Naive B cell (primary cell): ENCODE measurements around the gene MCC. TPM values are rescaled to one million over a fixed set of nuclear protein-coding genes. Genes with fewer than 3 reads are reported as not detected.
A peak's percentile ranks its signal among the peaks of the same experiment; 100 is the strongest.

Experiments
- ATAC-seq, 2 donors: fragments of 150-1000 bp; cut with Tn5 transposase; 2 replicates each; pipeline ENCODE4 v1.10.0; 2021; ENCODE audit warnings: low read depth in 2 of 2, mild to moderate bottlenecking in 2 of 2, moderate library complexity in 2 of 2
- DNase-seq: peaks from one replicate; pipeline ENCODE4 v3.0.0; 2022
- H3K27ac Mint-ChIP-seq, 6 donors: one replicate each; pipeline ENCODE4 v1.8.0; 2020 to 2022; ENCODE audit warnings: mild to moderate bottlenecking in 6 of 6, mixed read lengths in 6 of 6, moderate library complexity in 5 of 6, inconsistent platforms in 2 of 6
- H3K27me3 Mint-ChIP-seq, 3 donors: one replicate each; pipeline ENCODE4 v1.8.0; 2021 to 2022; ENCODE audit warnings: mixed read lengths in 3 of 3, mild to moderate bottlenecking in 1 of 3
- H3K36me3 Mint-ChIP-seq, 2 donors: one replicate each; pipeline ENCODE4 v1.8.0; 2020 to 2022; ENCODE audit warnings: mixed read lengths in 2 of 2, inconsistent platforms in 1 of 2, mild to moderate bottlenecking in 1 of 2
- H3K4me1 Mint-ChIP-seq, 3 donors: one replicate each; pipeline ENCODE4 v1.8.0; 2020 to 2022; ENCODE audit warnings: mixed read lengths in 3 of 3, inconsistent platforms in 1 of 3, mild to moderate bottlenecking in 1 of 3, moderate library complexity in 1 of 3
- H3K4me3 Mint-ChIP-seq, 8 donors: one replicate each; pipeline ENCODE4 v1.8.0; 2020 to 2022; ENCODE audit warnings: mild to moderate bottlenecking in 8 of 8, mixed read lengths in 8 of 8, moderate library complexity in 8 of 8, inconsistent platforms in 2 of 8
- H3K9me3 Mint-ChIP-seq, 7 donors: one replicate each; pipeline ENCODE4 v1.8.0; 2020 to 2022; ENCODE audit warnings: mixed read lengths in 7 of 7, mild to moderate bottlenecking in 5 of 7, inconsistent platforms in 2 of 7, moderate library complexity in 1 of 7
- polyA plus RNA-seq, 6 donors: library from polyadenylated mRNA; unstranded; fragments of 300-500 nt; fragmentation: Illumina TruSeq; gene quantifications; one replicate each; pipeline ENCODE4 v1.2.3, GENCODE V29; 2021; ENCODE audit warnings: low read depth in 6 of 6

MCC gene
- polyA plus RNA-seq, 6 donors from 2014 or later = 0.16 to 0.56 (median 0.31) TPM; not detected in 1

DNA sequence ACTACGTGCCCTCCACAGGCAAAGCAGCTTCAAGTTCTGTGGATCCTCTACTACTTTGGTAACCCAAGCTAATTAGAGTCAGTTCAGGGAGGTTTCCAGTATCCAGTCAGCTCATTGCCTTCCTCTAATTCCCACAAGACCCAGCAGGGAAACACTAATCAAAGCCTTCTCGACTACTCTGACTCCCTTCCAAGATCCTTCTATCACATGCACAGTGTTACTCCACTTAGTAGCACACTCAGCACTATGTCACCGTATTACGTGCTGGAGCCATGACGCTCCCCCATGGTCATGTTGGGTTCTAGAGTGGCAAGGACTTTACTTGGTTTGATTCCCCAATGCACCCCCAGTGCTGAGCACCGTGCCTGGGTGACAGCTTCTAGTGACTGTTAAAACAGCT lies 458.6 kb downstream of the MCC start:
- no peak for ATAC-seq
- Mint-ChIP-seq H3K4me1 (no peaks in the 10 kb centered on the region), H3K4me3 (no peak overlapping the region), H3K27me3 (no peaks in the 10 kb centered on the region), H3K9me3 (no peaks in the 10 kb centered on the region), H3K27ac (peak overlapping the region in 1 of 6 donors; percentile 22), H3K36me3 (peaks cover 9 to 11% of the 10 kb centered on the region in 2 donors)
- DNase-seq = no peak

DNA sequence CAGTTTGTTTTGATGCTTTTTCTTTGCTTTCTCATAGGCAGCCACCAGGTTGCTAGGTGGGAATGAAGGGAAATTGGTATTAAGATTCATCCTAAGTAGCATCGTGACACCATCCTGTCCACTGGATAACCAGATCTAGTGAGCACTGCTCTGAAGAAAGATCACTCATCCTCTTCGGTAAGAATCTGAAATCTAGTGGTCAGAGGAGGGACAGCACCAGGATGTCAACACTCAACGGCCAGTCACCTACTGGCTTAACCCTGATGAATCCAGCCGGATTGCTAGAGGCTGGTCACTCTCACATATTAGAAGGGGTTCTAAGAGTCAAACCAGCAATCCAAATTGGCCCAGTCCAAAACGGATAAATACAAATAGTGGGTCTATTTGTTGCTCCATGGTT lies 460.8 kb downstream of the MCC start:
- Mint-ChIP-seq H3K4me3 (no peak overlapping the region), H3K4me1 (peaks cover 6 to 11% (median 10%) of the 10 kb centered on the region in 3 donors), H3K36me3 (peaks cover 9 to 11% of the 10 kb centered on the region in 2 donors), H3K9me3 (no peaks in the 10 kb centered on the region), H3K27ac (peak overlapping the region in 1 of 6 donors; percentile 50), H3K27me3 (no peaks in the 10 kb centered on the region)
- ATAC-seq (no peak), DNase-seq (no peak)

DNA sequence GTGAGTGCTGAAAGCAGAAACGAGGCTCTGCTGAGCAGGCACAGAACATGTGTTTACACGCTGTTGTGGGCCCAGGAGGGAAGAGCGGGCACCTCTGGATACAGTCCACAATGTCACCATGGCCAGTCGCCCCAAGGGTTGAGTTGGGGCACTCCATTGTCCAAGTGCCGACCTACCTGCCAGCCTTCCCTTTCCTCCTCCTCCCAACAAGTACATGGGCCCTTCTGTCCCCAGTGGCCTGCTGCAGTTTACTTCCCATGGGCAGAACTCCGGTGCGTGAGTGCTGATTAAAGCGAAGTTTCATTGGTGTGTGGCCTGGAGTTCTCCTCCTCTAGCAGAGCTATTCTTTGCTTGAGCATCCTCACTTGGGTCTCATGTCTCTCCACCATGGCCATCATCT lies 461.2 kb downstream of the MCC start:
- DNase-seq (no peak), ATAC-seq (no peak)
- peaks cover 9 to 11% of the 10 kb centered on the region in 2 donors for H3K36me3 Mint-ChIP-seq
- H3K9me3 Mint-ChIP-seq = no peaks in the 10 kb centered on the region
- H3K4me1 Mint-ChIP-seq = peaks cover 9 to 14% (median 13%) of the 10 kb centered on the region in 3 donors
- H3K27ac Mint-ChIP-seq = peak overlapping the region in 1 of 6 donors; percentile 30
- H3K4me3 Mint-ChIP-seq = no peak overlapping the region
- no peaks in the 10 kb centered on the region for H3K27me3 Mint-ChIP-seq

DNA sequence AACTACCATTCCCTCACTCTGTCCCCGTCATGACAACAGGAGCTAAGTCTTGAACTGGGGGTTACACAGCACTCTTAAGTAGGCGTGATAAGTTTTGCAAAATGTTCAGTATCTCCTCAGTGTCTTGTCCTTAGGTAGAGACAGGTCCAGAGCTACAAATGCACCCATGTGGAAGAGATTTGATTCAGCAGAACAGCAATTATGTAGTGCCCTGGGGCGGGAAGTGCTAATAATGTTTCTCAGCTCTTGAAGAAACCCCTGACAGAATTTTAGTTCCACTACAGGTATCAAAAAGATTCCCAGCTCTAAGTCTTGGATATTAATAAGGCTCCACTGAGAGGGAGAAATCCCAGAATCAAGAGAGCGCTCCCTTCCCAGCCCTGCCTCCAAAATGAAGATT lies 462.0 kb downstream of the MCC start:
- H3K9me3 Mint-ChIP-seq = no peaks in the 10 kb centered on the region
- H3K4me3 Mint-ChIP-seq = no peak overlapping the region
- DNase-seq = no peak
- peaks cover 13 to 22% (median 18%) of the 10 kb centered on the region in 3 donors for H3K4me1 Mint-ChIP-seq
- H3K27me3 Mint-ChIP-seq = no peaks in the 10 kb centered on the region
- no peak overlapping the region for H3K27ac Mint-ChIP-seq
- peaks cover 9 to 11% of the 10 kb centered on the region in 2 donors for H3K36me3 Mint-ChIP-seq
- no peak for ATAC-seq

DNA sequence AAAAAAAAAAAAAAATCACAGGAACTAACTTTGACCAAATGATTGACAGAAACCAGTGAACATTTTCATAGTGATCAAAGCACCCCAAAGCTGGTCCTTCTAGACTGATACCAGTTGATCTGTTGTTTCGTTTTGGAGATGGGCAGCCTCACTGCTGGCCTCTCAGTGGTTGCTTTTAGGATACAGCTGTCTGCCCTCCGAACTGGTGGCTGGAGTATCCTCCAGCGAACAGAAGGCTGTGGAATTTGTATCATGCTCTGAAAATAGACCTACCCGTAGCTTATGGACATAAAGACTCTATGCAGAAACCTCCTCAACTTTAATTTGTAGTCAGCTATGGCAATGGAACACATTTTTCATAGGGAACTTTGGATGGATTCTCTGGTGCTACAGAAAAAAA lies 462.7 kb downstream of the MCC start:
- Mint-ChIP-seq H3K27me3 (no peaks in the 10 kb centered on the region), H3K4me1 (peaks cover 13 to 25% (median 18%) of the 10 kb centered on the region in 3 donors), H3K27ac (peak overlapping the region in 2 of 6 donors; percentile 17 to 27), H3K4me3 (no peak overlapping the region), H3K36me3 (peaks cover 9 to 11% of the 10 kb centered on the region in 2 donors), H3K9me3 (no peaks in the 10 kb centered on the region)
- ATAC-seq (no peak), DNase-seq (no peak)

DNA sequence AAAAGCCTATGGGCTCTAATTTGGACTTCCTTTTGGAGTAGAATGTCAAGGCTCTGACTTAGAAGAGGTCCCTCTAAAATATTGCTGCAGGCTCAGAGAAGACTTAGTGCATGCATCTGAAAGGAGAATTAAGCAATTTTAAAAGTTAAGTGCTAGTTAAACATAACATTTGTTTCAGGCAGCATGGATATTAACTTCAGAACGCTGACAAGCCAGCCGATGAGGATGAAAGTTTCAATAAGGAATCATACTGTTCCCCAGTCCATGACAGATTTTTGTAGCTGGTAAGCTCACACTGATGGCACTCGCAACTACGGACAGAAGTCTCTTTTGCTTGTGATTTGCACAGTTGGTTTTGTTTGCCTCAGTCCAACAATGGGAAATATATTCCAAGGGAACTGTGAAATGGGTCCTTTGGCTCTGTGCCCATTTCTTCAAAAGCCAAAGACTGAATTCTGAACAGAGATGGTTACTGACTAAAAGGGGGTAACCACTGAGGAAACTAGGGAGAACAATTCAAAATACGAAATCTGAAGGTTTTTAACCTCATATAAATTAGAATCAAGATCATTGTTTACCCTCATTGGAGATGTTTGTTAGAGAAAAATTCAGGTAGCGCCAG lies 464.1 kb downstream of the MCC start:
- ATAC-seq = no peak
- no peak overlapping the region for H3K4me3 Mint-ChIP-seq
- peaks cover 9 to 11% of the 10 kb centered on the region in 2 donors for H3K36me3 Mint-ChIP-seq
- H3K27me3 Mint-ChIP-seq = no peaks in the 10 kb centered on the region
- peak overlapping the region in 3 of 6 donors; percentile 50 to 79 (median 51) for H3K27ac Mint-ChIP-seq
- no peak for DNase-seq
- peaks cover 13 to 25% (median 18%) of the 10 kb centered on the region in 3 donors for H3K4me1 Mint-ChIP-seq
- no peaks in the 10 kb centered on the region for H3K9me3 Mint-ChIP-seq

DNA sequence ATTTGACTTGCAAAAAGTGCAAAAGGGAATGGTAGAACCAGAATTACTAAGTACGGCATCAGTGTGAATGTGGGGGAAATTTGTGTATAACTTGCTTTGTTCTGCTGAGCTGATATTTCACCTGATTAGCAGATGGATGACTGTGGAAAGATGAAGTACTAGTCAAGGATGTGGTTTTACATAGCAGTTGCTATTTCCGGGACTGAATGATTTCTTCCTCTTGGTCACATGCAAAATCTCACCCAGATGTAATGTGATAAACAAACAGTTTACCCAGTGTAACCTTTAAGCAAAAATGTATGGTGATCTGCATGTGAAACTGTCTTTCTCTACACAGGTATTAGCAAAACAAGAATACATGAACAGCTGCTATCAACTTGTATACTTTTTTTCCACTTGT lies 465.6 kb downstream of the MCC start:
- H3K27ac Mint-ChIP-seq = peak overlapping the region; percentile 1 to 85 (median 48)
- peaks cover 13 to 25% (median 18%) of the 10 kb centered on the region in 3 donors for H3K4me1 Mint-ChIP-seq
- H3K36me3 Mint-ChIP-seq = peaks cover 11 to 12% of the 10 kb centered on the region in 2 donors
- no peaks in the 10 kb centered on the region for H3K27me3 Mint-ChIP-seq
- ATAC-seq (peak; percentile 87 to 93), DNase-seq (peak; percentile 5)
- peak overlapping the region in 2 of 8 donors; percentile 13 to 53 for H3K4me3 Mint-ChIP-seq
- no peaks in the 10 kb centered on the region for H3K9me3 Mint-ChIP-seq

DNA sequence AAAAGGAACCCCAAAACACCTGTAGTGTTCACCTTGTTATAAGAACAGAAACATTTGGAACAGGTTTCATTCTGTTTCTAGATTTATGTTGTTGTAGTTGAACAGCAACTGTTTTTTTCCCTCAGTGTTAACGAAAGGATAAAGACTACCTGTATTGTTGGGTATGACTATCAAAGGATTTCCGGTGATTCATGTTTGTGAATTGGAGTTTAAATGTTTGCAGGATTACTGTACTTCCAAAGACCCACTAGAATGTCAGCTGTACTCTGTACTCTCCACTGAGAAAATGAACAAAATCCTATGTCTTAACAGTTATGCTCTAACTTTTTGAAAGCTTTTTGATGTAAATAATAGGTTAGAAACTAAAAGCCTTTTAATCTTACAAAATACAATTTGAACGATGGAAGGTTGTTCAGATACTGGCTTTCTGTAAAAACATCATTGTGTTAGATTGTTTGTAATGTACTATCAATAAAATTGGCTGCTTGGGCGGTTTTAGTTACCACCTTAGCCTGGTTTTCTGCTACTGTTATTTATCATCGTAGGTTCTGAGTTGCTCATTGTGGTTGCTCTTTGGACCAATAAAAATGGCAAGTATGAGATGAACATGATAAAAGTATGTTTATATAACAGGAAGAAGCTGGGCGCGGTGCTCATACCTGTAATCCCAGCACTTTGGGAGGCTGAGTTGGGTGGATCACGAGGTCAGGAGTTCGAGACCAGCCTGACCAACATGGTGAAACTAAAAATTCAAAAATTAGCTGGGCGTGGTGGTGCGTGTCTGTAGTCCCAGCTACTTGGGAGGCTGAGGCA lies 467.6 kb downstream of the MCC start:
- Mint-ChIP-seq H3K36me3 (peaks cover 0 to 14% of the 10 kb centered on the region in 2 donors), H3K27ac (peak overlapping the region in 1 of 6 donors; percentile 15), H3K4me1 (peaks cover 13 to 25% (median 18%) of the 10 kb centered on the region in 3 donors), H3K4me3 (no peak overlapping the region), H3K27me3 (no peaks in the 10 kb centered on the region), H3K9me3 (no peaks in the 10 kb centered on the region)
- ATAC-seq = no peak
- DNase-seq = no peak

DNA sequence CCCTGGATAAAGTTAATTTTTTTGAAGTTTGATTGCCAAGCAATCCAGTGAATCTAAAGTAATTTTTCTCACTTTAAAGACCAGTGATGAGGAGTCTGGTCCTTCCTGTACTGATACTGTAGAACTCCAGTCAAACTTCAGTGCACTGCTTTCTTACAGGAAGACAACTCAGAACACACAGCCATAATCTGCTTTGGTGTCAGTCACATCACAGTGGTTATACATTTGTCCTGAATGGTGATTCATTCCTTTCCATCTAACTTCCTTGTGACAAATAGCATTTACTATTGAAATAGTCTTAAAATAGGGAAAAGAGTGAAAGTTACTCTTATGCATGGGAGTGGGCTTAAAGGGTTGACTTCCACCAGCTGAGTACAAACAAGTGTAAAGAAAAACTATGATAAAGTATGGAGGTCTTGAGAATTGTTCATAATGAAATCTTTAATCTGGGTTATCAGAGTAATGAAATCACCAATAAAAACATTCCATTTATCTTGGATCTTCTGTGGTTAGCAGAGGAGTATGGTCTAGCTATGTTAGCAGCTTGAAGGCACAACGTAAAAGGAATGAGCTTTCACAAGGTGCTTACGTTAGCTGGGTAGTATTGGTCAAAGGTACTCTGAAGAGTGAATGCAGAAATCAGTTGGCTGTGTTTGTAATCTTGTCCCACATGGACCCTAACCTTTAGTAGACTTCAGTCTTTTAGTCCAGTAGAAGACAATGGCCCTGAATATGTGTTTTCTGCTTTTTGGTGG lies 470.2 kb downstream of the MCC start:
- peaks cover 13 to 22% (median 17%) of the 10 kb centered on the region in 3 donors for H3K4me1 Mint-ChIP-seq
- H3K27ac Mint-ChIP-seq = peak overlapping the region in 1 of 6 donors; percentile 54
- H3K36me3 Mint-ChIP-seq = peaks cover 7 to 31% of the 10 kb centered on the region in 2 donors
- H3K9me3 Mint-ChIP-seq = no peaks in the 10 kb centered on the region
- no peak overlapping the region for H3K4me3 Mint-ChIP-seq
- DNase-seq = no peak
- no peak for ATAC-seq
- no peaks in the 10 kb centered on the region for H3K27me3 Mint-ChIP-seq

DNA sequence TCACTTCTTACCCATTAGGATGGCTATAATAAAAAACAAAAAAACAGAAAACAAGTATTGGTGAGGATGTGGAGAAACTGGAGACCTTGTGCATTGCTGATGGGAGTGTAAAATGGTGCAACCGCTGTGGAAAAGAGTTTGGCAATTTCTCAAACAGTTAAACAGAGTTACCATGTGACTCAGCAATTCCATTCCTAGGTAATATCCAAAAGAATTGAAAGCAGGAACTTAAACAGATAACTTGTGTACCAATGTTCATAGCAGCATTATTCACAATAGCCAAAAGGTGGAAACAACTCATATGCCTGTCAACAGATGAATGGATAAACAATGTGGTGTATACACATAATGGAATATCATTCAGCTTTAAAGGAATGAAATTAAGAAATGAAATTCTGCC lies 482.8 kb downstream of the MCC start:
- ATAC-seq = no peak
- H3K36me3 Mint-ChIP-seq = peaks cover 17 to 20% of the 10 kb centered on the region in 2 donors

DNA sequence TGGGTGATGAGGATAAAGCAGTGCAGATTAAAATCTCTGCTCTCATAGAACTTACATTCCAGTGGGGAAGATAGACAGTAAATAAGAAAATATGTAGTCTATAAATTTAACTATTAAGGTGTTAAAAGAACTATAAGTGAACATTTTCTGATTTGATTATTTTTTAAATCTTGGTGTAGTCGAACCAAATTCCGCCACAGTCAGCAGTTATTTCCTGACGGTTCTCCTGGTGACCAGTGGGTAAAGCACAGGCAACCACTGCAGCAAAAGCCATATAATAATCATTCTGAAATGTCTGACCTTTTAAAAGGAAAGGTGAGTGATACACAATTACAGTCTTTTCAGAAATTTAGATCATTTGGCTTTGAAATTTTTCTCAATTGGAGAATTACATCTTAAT lies 484.5 kb downstream of the MCC start:
- H3K36me3 Mint-ChIP-seq = peaks cover 10 to 15% of the 10 kb centered on the region in 2 donors
- H3K9me3 Mint-ChIP-seq = no peaks in the 10 kb centered on the region
- no peak overlapping the region for H3K27ac Mint-ChIP-seq
- H3K4me3 Mint-ChIP-seq = no peak overlapping the region
- H3K4me1 Mint-ChIP-seq = peaks cover 0 to 4% (median 4%) of the 10 kb centered on the region in 3 donors
- ATAC-seq (no peak), DNase-seq (no peak)
- no peaks in the 10 kb centered on the region for H3K27me3 Mint-ChIP-seq

More for the DNA sequence above, 482.8 kb downstream of the MCC start:
- H3K27me3 Mint-ChIP-seq = no peaks in the 10 kb centered on the region
- no peak for DNase-seq
- H3K4me3 Mint-ChIP-seq = no peak overlapping the region
- peak overlapping the region in 1 of 6 donors; percentile 52 for H3K27ac Mint-ChIP-seq
- H3K9me3 Mint-ChIP-seq = no peaks in the 10 kb centered on the region
- peaks cover 0 to 4% (median 4%) of the 10 kb centered on the region in 3 donors for H3K4me1 Mint-ChIP-seq

DNA sequence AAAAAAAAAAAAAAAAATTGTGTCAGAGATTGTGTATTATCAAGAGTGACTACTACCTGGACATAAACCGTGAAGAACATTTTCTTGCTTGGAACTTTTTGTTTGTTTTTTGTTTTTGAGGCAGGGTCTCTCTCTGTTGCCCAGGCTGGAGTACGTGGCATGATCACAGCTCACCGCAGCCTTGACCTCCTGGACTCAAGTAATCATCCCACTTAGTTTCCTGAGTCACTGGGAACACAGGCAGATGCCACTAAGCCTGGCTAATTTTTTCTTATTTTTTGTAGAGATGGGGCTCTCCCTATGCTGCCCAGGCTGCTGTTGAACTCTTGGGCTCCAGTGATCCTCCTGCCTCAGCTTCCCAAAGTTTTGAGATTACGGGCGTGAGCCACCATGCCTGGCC lies 485.8 kb downstream of the MCC start:
- ATAC-seq = no peak
- no peak for DNase-seq
- no peaks in the 10 kb centered on the region for H3K9me3 Mint-ChIP-seq
- H3K4me3 Mint-ChIP-seq = no peak overlapping the region
- H3K27me3 Mint-ChIP-seq = no peaks in the 10 kb centered on the region
- H3K27ac Mint-ChIP-seq = peak overlapping the region in 1 of 6 donors; percentile 65
- peaks cover 15 to 23% of the 10 kb centered on the region in 2 donors for H3K36me3 Mint-ChIP-seq
- H3K4me1 Mint-ChIP-seq = peaks cover 6 to 9% (median 8%) of the 10 kb centered on the region in 3 donors

DNA sequence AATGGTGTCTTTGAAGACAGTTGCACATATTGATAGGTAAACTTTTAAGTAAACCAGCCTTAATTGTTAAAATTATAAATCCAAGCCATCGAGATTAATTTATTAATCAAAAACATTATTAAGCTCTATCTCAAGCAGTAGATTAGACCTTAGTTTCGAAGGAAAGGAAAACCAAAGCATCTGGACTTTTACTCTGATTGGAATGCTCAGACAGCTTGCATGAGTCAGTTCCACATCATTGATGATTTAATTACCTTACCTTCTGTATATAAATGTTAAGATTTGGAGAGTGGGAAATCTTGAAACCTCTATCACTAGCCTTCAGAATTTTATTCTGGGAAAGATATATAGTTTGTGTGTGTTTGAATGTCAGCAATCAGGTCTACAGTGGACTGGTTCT lies 487.8 kb downstream of the MCC start:
- Mint-ChIP-seq H3K27me3 (no peaks in the 10 kb centered on the region), H3K4me3 (no peak overlapping the region), H3K36me3 (peaks cover 15 to 23% of the 10 kb centered on the region in 2 donors), H3K4me1 (peaks cover 9 to 16% (median 13%) of the 10 kb centered on the region in 3 donors), H3K9me3 (no peaks in the 10 kb centered on the region), H3K27ac (no peak overlapping the region)
- DNase-seq (no peak), ATAC-seq (no peak)
